ENCODE results near the gene PBX3. TPM values are rescaled to one million over a fixed set of nuclear protein-coding genes. Genes with fewer than 3 reads are reported as not detected.

PBX3 gene
- total RNA-seq, 1 donor from 2014 or later = 37.6 TPM

GRCh38 chr9:125931211-125931610 is 184.0 kb downstream of the PBX3 start:
- Mint-ChIP-seq H3K27me3 (ENCODE audit: unreplicated experiment) (no peaks in the 10 kb centered on the region), H3K27ac (ENCODE audit: unreplicated experiment) (no peak overlapping the region), H3K9me3 (ENCODE audit: unreplicated experiment) (no peaks in the 10 kb centered on the region), H3K4me1 (ENCODE audit: unreplicated experiment) (peaks cover 4% of the 10 kb centered on the region), H3K4me3 (ENCODE audit: unreplicated experiment) (no peak overlapping the region), H3K36me3 (ENCODE audit: low read depth, unreplicated experiment) (no peaks in the 10 kb centered on the region)
- no peak for TF ChIP-seq CTCF (IDR thresholded peaks at IDR 0.05; ENCODE audit: unreplicated experiment)
- no peak for DNase-seq (ENCODE audit: low spot score)

GRCh38 chr9:125932012-125932411 is 184.8 kb downstream of the PBX3 start:
- Mint-ChIP-seq H3K4me1 (ENCODE audit: unreplicated experiment) (peaks cover 4% of the 10 kb centered on the region), H3K36me3 (ENCODE audit: low read depth, unreplicated experiment) (no peaks in the 10 kb centered on the region), H3K27me3 (ENCODE audit: unreplicated experiment) (no peaks in the 10 kb centered on the region), H3K27ac (ENCODE audit: unreplicated experiment) (no peak overlapping the region), H3K9me3 (ENCODE audit: unreplicated experiment) (no peaks in the 10 kb centered on the region), H3K4me3 (ENCODE audit: unreplicated experiment) (no peak overlapping the region)
- no peak for TF ChIP-seq CTCF (IDR thresholded peaks at IDR 0.05; ENCODE audit: unreplicated experiment)
- DNase-seq (ENCODE audit: low spot score) = no peak

GRCh38 chr9:125932746-125933455 is 185.7 kb downstream of the PBX3 start:
- TF ChIP-seq CTCF (IDR thresholded peaks at IDR 0.05; ENCODE audit: unreplicated experiment) = no peak
- H3K4me1 Mint-ChIP-seq (ENCODE audit: unreplicated experiment) = peaks cover 4% of the 10 kb centered on the region
- no peak overlapping the region for H3K27ac Mint-ChIP-seq (ENCODE audit: unreplicated experiment)

GRCh38 chr9:125942125-125942524 is 195.0 kb downstream of the PBX3 start:
- peaks cover 22% of the 10 kb centered on the region for H3K36me3 Mint-ChIP-seq (ENCODE audit: low read depth, unreplicated experiment)
- no peak overlapping the region for H3K4me3 Mint-ChIP-seq (ENCODE audit: unreplicated experiment)
- no peaks in the 10 kb centered on the region for H3K4me1 Mint-ChIP-seq (ENCODE audit: unreplicated experiment)
- no peak for TF ChIP-seq CTCF (IDR thresholded peaks at IDR 0.05; ENCODE audit: unreplicated experiment)
- no peak overlapping the region for H3K27ac Mint-ChIP-seq (ENCODE audit: unreplicated experiment)
- peaks cover 2% of the 10 kb centered on the region for H3K27me3 Mint-ChIP-seq (ENCODE audit: unreplicated experiment)
- DNase-seq (ENCODE audit: low spot score) = no peak
- no peaks in the 10 kb centered on the region for H3K9me3 Mint-ChIP-seq (ENCODE audit: unreplicated experiment)

More at GRCh38 chr9:125932746-125933455, 185.7 kb downstream of the PBX3 start:
- no peaks in the 10 kb centered on the region for H3K9me3 Mint-ChIP-seq (ENCODE audit: unreplicated experiment)
- H3K4me3 Mint-ChIP-seq (ENCODE audit: unreplicated experiment) = no peak overlapping the region
- no peaks in the 10 kb centered on the region for H3K27me3 Mint-ChIP-seq (ENCODE audit: unreplicated experiment)
- no peak for DNase-seq (ENCODE audit: low spot score)
- H3K36me3 Mint-ChIP-seq (ENCODE audit: low read depth, unreplicated experiment) = no peaks in the 10 kb centered on the region

GRCh38 chr9:125943831-125944230 is 196.7 kb downstream of the PBX3 start:
- TF ChIP-seq CTCF (IDR thresholded peaks at IDR 0.05; ENCODE audit: unreplicated experiment) = no peak
- Mint-ChIP-seq H3K36me3 (ENCODE audit: low read depth, unreplicated experiment) (peaks cover 22% of the 10 kb centered on the region), H3K27ac (ENCODE audit: unreplicated experiment) (no peak overlapping the region), H3K27me3 (ENCODE audit: unreplicated experiment) (peaks cover 2% of the 10 kb centered on the region), H3K9me3 (ENCODE audit: unreplicated experiment) (no peaks in the 10 kb centered on the region), H3K4me1 (ENCODE audit: unreplicated experiment) (no peaks in the 10 kb centered on the region), H3K4me3 (ENCODE audit: unreplicated experiment) (no peak overlapping the region)
- no peak for DNase-seq (ENCODE audit: low spot score)

All from endothelial cell (in vitro differentiated cells).